ENCODE measurements around the gene CD81. TPM values are rescaled to one million over a fixed set of nuclear protein-coding genes. Genes with fewer than 3 reads are reported as not detected.

CD81 gene
- total RNA-seq, 1 experiment from 2014 or later: 296 TPM

- intact Hi-C loops (cut with micrococcal nuclease): no loop called here
- BruUV-seq (replicated peaks): no TSS peak
Observed at GRCh38 chr11:2394818-2395105, 17.7 kb downstream of the CD81 start.

More at GRCh38 chr11:2394818-2395105, 17.7 kb downstream of the CD81 start:
- peaks cover 47% of the 10 kb centered on the region for H3K79me2 ChIP-seq (ENCODE audit: insufficient read depth, low read length)
- no peaks in the 10 kb centered on the region for H3K9me3 ChIP-seq (ENCODE audit: control insufficient read depth in 1 of 2, insufficient read depth in 1 of 2, low read depth in 1 of 2, low read length in 2 of 2)
- DNase-seq (ENCODE audit: low read depth, low spot score): no peak
- H3K9ac ChIP-seq (ENCODE audit: low read length): no peak overlapping the region
- H3K4me3 ChIP-seq (replicated peaks in 1 of 2; ENCODE audit: low read depth in 1 of 2, low read length in 2 of 2): no peak overlapping the region
- H3K4me1 ChIP-seq (ENCODE audit: control insufficient read depth in 1 of 2, insufficient read depth in 2 of 2, low read length in 2 of 2): peaks cover 16 to 29% of the 10 kb centered on the region in 2 experiments
- H2AFZ ChIP-seq (ENCODE audit: low read depth, low read length, poor library complexity, severe bottlenecking): no peak overlapping the region
- H3K9me2 ChIP-seq (ENCODE audit: insufficient read depth): no peaks in the 10 kb centered on the region
- H3K27me3 ChIP-seq (ENCODE audit: insufficient read depth, low read length): no peaks in the 10 kb centered on the region
- H4K20me1 ChIP-seq (ENCODE audit: insufficient read depth): no peaks in the 10 kb centered on the region
- ChIA-PET RAD21 (ENCODE audit: low non-redundant PET in 1 of 2, low total read pairs in 2 of 2, uncharacterized antibody in 2 of 2, unreplicated experiment in 2 of 2) (no interaction called here), POLR2A (no interaction called here), CTCF (no interaction called here)
- peaks cover 13 to 15% of the 10 kb centered on the region in 2 experiments; a peak in 3 of 4 replicates for H3K36me3 ChIP-seq (ENCODE audit: control insufficient read depth in 1 of 2, insufficient read depth in 2 of 2, low read length in 2 of 2)
- TF ChIP-seq CTCF (IDR thresholded peaks at IDR 0.05 in 2 of 3, conservative IDR thresholded peaks at IDR 0.05 in 1 of 3; ENCODE audit: borderline replicate concordance in 1 of 3, insufficient read depth in 1 of 3, low read depth in 2 of 3, low read length in 2 of 3) (no peak), POLR2A (IDR thresholded peaks at IDR 0.05; ENCODE audit: borderline replicate concordance, extremely low read depth, insufficient read depth, insufficient read length) (no peak), TCF7L2 (IDR thresholded peaks at IDR 0.05; ENCODE audit: borderline replicate concordance, extremely low read depth, insufficient read depth, insufficient read length) (no peak), POLR2AphosphoS5 (IDR thresholded peaks at IDR 0.05; ENCODE audit: low read depth, low read length) (no peak), YY1 (IDR thresholded peaks at IDR 0.05; ENCODE audit: extremely low read depth, insufficient replicate concordance, low read depth, low read length) (no peak), JUND (IDR thresholded peaks at IDR 0.05) (no peak), EZH2phosphoT487 (IDR thresholded peaks at IDR 0.05; ENCODE audit: borderline replicate concordance) (no peak), ATF3 (IDR thresholded peaks at IDR 0.05) (no peak), CEBPB (IDR thresholded peaks at IDR 0.05; ENCODE audit: low read depth) (no peak), ELF1 (IDR thresholded peaks at IDR 0.05; ENCODE audit: borderline replicate concordance, low read depth) (no peak), ZBTB33 (IDR thresholded peaks at IDR 0.05; ENCODE audit: extremely low read depth, insufficient replicate concordance, low read length) (no peak), SIN3A (IDR thresholded peaks at IDR 0.05; ENCODE audit: low read depth) (no peak), FOSL1 (IDR thresholded peaks at IDR 0.05; ENCODE audit: low read depth) (no peak), EGR1 (IDR thresholded peaks at IDR 0.05; ENCODE audit: low read depth) (no peak), REST (IDR thresholded peaks at IDR 0.05; ENCODE audit: low read depth) (no peak), CBX3 (IDR thresholded peaks at IDR 0.05; ENCODE audit: low read depth) (no peak), ZNF274 (IDR thresholded peaks at IDR 0.05; ENCODE audit: low read depth, low read length) (no peak), SP1 (IDR thresholded peaks at IDR 0.05; ENCODE audit: low read depth) (no peak)
- no peak overlapping the region for H3K4me2 ChIP-seq (ENCODE audit: low read length)
- no peak overlapping the region for H3K27ac ChIP-seq (ENCODE audit: low read depth, low read length)
- no peak for ATAC-seq

Data from HCT116 (cell line).